Gastroesophageal sphincter (tissue), 3 donors: ENCODE results near the gene KAZN.

ENCODE experiments used
- EP300 ChIP-seq: sonication (generic); formaldehyde crosslinking; IDR thresholded peaks from one replicate; pipeline ENCODE4 v1.6.1; 2017; ENCODE audit warnings: antibody characterized with exemption, mild to moderate bottlenecking
- POLR2A ChIP-seq, 2 donors: fragments of 450-650 bp; IDR thresholded peaks; one replicate each; pipeline ENCODE4 v1.6.1; 2017; ENCODE audit warnings: antibody characterized with exemption in 2 of 2, mild to moderate bottlenecking in 2 of 2, moderate library complexity in 1 of 2
- POLR2AphosphoS5 ChIP-seq: sonication (generic); formaldehyde crosslinking; IDR thresholded peaks from one replicate; pipeline ENCODE4 v1.6.1; 2017; ENCODE audit warnings: antibody characterized with exemption
- TF ChIP-seq, protein P1 (sequence below), 4 experiments: fragments of 200-600 bp in 2 of 4; fragments of 450-650 bp in 2 of 4; sonication (generic) in 1 of 4; IDR thresholded peaks; one replicate each; pipeline ENCODE4 v1.5.1; 2017 to 2019; ENCODE audit warnings: antibody characterized with exemption in 4 of 4, mild to moderate bottlenecking in 2 of 4, moderate library complexity in 2 of 4

DNA sequence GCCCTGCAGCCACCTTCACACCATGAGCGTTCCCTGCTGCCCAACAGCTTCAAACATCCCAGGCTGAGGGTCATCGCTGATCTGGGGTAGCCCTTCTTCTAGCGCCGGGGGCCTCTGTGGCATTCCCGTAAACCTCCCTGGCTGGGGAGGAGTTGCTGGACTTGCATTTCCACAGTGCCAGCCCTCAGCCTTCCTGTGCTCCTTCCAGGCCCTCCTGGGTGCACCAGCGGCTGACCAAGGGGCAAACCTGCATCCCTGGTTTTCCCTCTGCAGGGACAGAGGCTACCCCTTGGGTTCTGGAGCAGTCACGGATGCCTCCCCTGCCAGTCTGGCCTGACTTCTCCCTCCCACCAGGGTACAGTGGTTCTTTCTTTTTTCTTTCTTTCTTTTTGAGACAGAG lies 336.4 kb downstream of the KAZN start:
- TF ChIP-seq, protein P1, sequence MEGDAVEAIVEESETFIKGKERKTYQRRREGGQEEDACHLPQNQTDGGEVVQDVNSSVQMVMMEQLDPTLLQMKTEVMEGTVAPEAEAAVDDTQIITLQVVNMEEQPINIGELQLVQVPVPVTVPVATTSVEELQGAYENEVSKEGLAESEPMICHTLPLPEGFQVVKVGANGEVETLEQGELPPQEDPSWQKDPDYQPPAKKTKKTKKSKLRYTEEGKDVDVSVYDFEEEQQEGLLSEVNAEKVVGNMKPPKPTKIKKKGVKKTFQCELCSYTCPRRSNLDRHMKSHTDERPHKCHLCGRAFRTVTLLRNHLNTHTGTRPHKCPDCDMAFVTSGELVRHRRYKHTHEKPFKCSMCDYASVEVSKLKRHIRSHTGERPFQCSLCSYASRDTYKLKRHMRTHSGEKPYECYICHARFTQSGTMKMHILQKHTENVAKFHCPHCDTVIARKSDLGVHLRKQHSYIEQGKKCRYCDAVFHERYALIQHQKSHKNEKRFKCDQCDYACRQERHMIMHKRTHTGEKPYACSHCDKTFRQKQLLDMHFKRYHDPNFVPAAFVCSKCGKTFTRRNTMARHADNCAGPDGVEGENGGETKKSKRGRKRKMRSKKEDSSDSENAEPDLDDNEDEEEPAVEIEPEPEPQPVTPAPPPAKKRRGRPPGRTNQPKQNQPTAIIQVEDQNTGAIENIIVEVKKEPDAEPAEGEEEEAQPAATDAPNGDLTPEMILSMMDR (IDR thresholded peaks at IDR 0.05), result no peak
- no peak for TF ChIP-seq POLR2A (IDR thresholded peaks at IDR 0.05)
- TF ChIP-seq POLR2AphosphoS5, result no peak
- TF ChIP-seq EP300, result no peak
